Kasumi-1 (cell line): Measurements from ENCODE around the gene HTT.
"Not testable (repeated sequence)": the region's sequence is repeated elsewhere in the genome, so short reads cannot be mapped to it uniquely, and the experiment has no call there.

Experiments
- DNase-seq, 2 experiments: peaks; one replicate each; lab custom pipeline; 2025; lab: John Stamatoyannopoulos, UW

The HTT gene

GRCh38 chr4:3046162-3046561, 28.3 kb upstream of the HTT start:
- peak; percentile 39 to 56 for DNase-seq

- no peak for DNase-seq
These were observed 27.9 kb upstream of the HTT start for GRCh38 chr4:3046623-3047022.

GRCh38 chr4:3047464-3048286, 26.8 kb upstream of the HTT start:
- DNase-seq = peak; percentile 37 to 50

- not testable (repeated sequence) for DNase-seq
These were observed 23.2 kb upstream of the HTT start for GRCh38 chr4:3051141-3051897.

- DNase-seq = peak in 1 of 2 experiments; percentile 4
These were observed 20.2 kb upstream of the HTT start for GRCh38 chr4:3054169-3054759.

- DNase-seq = no peak
These were observed 14.5 kb upstream of the HTT start for GRCh38 chr4:3059943-3060342.

- DNase-seq = no peak
These were observed 13.5 kb upstream of the HTT start for GRCh38 chr4:3060946-3061345.

GRCh38 chr4:3062471-3062870, 12.0 kb upstream of the HTT start:
- peak; percentile 25 to 29 for DNase-seq

GRCh38 chr4:3065551-3065950, 8.9 kb upstream of the HTT start:
- DNase-seq = no peak

GRCh38 chr4:3066836-3067400, 7.6 kb upstream of the HTT start:
- DNase-seq = no peak

GRCh38 chr4:3067473-3068001, 6.9 kb upstream of the HTT start:
- no peak for DNase-seq

- no peak for DNase-seq
These were observed 4.8 kb upstream of the HTT start for GRCh38 chr4:3069661-3070199.

GRCh38 chr4:3070709-3071500, 3.6 kb upstream of the HTT start:
- DNase-seq = no peak

GRCh38 chr4:3071811-3072210, 2.7 kb upstream of the HTT start:
- DNase-seq = no peak

- no peak for DNase-seq
These were observed 1.1 kb upstream of the HTT start for GRCh38 chr4:3073158-3074077.

- DNase-seq = peak; percentile 77 to 81
These were observed 568 bp downstream of the HTT start for GRCh38 chr4:3074846-3075651.

- DNase-seq = no peak
These were observed 1.1 kb downstream of the HTT start for GRCh38 chr4:3075652-3075981.

GRCh38 chr4:3077796-3078195, 3.3 kb downstream of the HTT start:
- no peak for DNase-seq

- DNase-seq = peak; percentile 30 to 38
These were observed 5.2 kb downstream of the HTT start for GRCh38 chr4:3079694-3080123.
